ENCODE measurements around the gene RNF8.
"Not testable (repeated sequence)": the region's sequence is repeated elsewhere in the genome, so short reads cannot be mapped to it uniquely, and the experiment has no call there.

RNF8 gene

GRCh38 chr6:37401658-37402057 is 47.9 kb downstream of the RNF8 start:
- not testable (repeated sequence) for DNase-seq

GRCh38 chr6:37406726-37407341 is 53.1 kb downstream of the RNF8 start:
- DNase-seq = no peak

- DNase-seq = no peak
Observed at GRCh38 chr6:37407948-37408347, 54.2 kb downstream of the RNF8 start.

GRCh38 chr6:37409501-37409900 is 55.7 kb downstream of the RNF8 start:
- DNase-seq = no peak

GRCh38 chr6:37417393-37417792 is 63.6 kb downstream of the RNF8 start:
- no peak for DNase-seq

GRCh38 chr6:37418722-37419121 is 64.9 kb downstream of the RNF8 start:
- DNase-seq = no peak

- DNase-seq = no peak
Observed at GRCh38 chr6:37426058-37426944, 72.5 kb downstream of the RNF8 start.

- no peak for DNase-seq
Observed at GRCh38 chr6:37426945-37427510, 73.2 kb downstream of the RNF8 start.

- no peak for DNase-seq
Observed at GRCh38 chr6:37429352-37429750, 75.6 kb downstream of the RNF8 start.

GRCh38 chr6:37432590-37432915 is 78.8 kb downstream of the RNF8 start:
- no peak for DNase-seq

GRCh38 chr6:37432916-37433656 is 79.3 kb downstream of the RNF8 start, which contains the start of gene CMTR1:
Gene CMTR1, plus strand, starts transcription at chr6:37433221. Its CDS starts 2,409 bp downstream, at chr6:37435630.
- peak; percentile 97 for DNase-seq

GRCh38 chr6:37433657-37434271 is 80.0 kb downstream of the RNF8 start:
- DNase-seq = peak; percentile 31

- no peak for DNase-seq
Observed at GRCh38 chr6:37435373-37435772, 81.6 kb downstream of the RNF8 start.

- no peak for DNase-seq
Observed at GRCh38 chr6:37435816-37436215, 82.0 kb downstream of the RNF8 start.

GRCh38 chr6:37438930-37439329 is 85.1 kb downstream of the RNF8 start:
- DNase-seq = no peak

GRCh38 chr6:37441651-37442050 is 87.9 kb downstream of the RNF8 start:
- no peak for DNase-seq

GRCh38 chr6:37442416-37443215 is 88.8 kb downstream of the RNF8 start:
- DNase-seq = no peak

- DNase-seq = not testable (repeated sequence)
Observed at GRCh38 chr6:37443216-37443542, 89.4 kb downstream of the RNF8 start.
